Thymus (tissue), 11 donors: ENCODE results near the gene OR13C5. TPM values are rescaled to one million over a fixed set of nuclear protein-coding genes. Genes with fewer than 3 reads are reported as not detected.

ENCODE experiments used
- DNase-seq, 9 donors: peaks; one replicate each; pipeline ENCODE4 v3.0.0-alpha.2; 2013; ENCODE audit warnings: low spot score in 9 of 9, low read depth in 6 of 9, missing footprints in 1 of 9
- H3K27ac ChIP-seq, 2 donors: one replicate each; pipeline ENCODE4 v1.5.1; 2013; ENCODE audit warnings: control low read depth in 1 of 2, low read depth in 1 of 2, low read length in 1 of 2, mild to moderate bottlenecking in 1 of 2, moderate library complexity in 1 of 2
- H3K27me3 ChIP-seq, 2 donors: one replicate each; pipeline ENCODE4 v1.5.1; 2013; ENCODE audit warnings: low read length in 1 of 2; ENCODE audit not compliant: control insufficient read depth in 2 of 2, insufficient read depth in 1 of 2
- H3K36me3 ChIP-seq, 2 donors: one replicate each; pipeline ENCODE4 v1.5.1; 2013; ENCODE audit warnings: low read length in 1 of 2, mild to moderate bottlenecking in 1 of 2, moderate library complexity in 1 of 2; ENCODE audit not compliant: control insufficient read depth in 2 of 2, insufficient read depth in 2 of 2
- H3K4me1 ChIP-seq, 2 donors: one replicate each; pipeline ENCODE4 v1.5.1; 2013; ENCODE audit warnings: low read length in 2 of 2; ENCODE audit not compliant: control insufficient read depth in 2 of 2, insufficient read depth in 2 of 2
- H3K4me3 ChIP-seq, 2 donors: one replicate each; pipeline ENCODE4 v1.5.1; 2013; ENCODE audit warnings: low read length in 2 of 2, control low read depth in 1 of 2, mild to moderate bottlenecking in 1 of 2
- H3K9me3 ChIP-seq, 2 donors: one replicate each; pipeline ENCODE4 v1.5.1; 2013; ENCODE audit warnings: low read length in 1 of 2, mild to moderate bottlenecking in 1 of 2; ENCODE audit not compliant: control insufficient read depth in 2 of 2, insufficient read depth in 1 of 2
- WGBS: extraction: QIAGEN DNeasy Blood & Tissue Kit; methylation state at CpG from one replicate; pipeline ENCODE4 v1.1.7; 2013; 5-methylcytosine and 5-hydroxymethylcytosine counted together
- polyA plus RNA-seq: library from polyadenylated mRNA; stranded (reverse); fragments of 200-250 nt; gene quantifications from one replicate; pipeline ENCODE4 v1.2.3, GENCODE V29; 2013
- total RNA-seq: library from RNA; stranded (reverse); fragments of 120-200 nt; gene quantifications from one replicate; pipeline ENCODE4 v1.2.4, GENCODE V29; 2013
- donor health status: healthy.

OR13C5 gene
- total and polyA plus RNA-seq, 2 donors: not detected

- no peak for DNase-seq
- no peak within 1 kb of the TSS for H3K4me3 ChIP-seq
- no peaks in the 10 kb centered on the region for H3K36me3 ChIP-seq
- H3K4me1 ChIP-seq: no peaks in the 10 kb centered on the region
- WGBS: 97% methylated on average over 4 of the region's 4 CpGs
- no peak within 1 kb of the TSS for H3K27ac ChIP-seq
- H3K9me3 ChIP-seq: no peaks in the 10 kb centered on the region
- H3K27me3 ChIP-seq: no peaks in the 10 kb centered on the region
These were observed 30.3 kb downstream of the OR13C5 start, which contains the start of gene OR13C8 for GRCh38 chr9:104568868-104569267. OR13C8 (plus strand) TSS chr9:104569168; CDS start chr9:104569168, 0 bp downstream.

GRCh38 chr9:104564358-104564757 is 34.9 kb downstream of the OR13C5 start:
- no peaks in the 10 kb centered on the region for H3K4me1 ChIP-seq
- no peak overlapping the region for H3K4me3 ChIP-seq
- H3K27me3 ChIP-seq: no peaks in the 10 kb centered on the region
- H3K27ac ChIP-seq: no peak overlapping the region
- H3K9me3 ChIP-seq: no peaks in the 10 kb centered on the region
- 70% methylated on average over 1 of the region's 1 CpG for WGBS
- DNase-seq: no peak
- no peaks in the 10 kb centered on the region for H3K36me3 ChIP-seq

GRCh38 chr9:104556830-104557634 is 42.2 kb downstream of the OR13C5 start:
- DNase-seq: no peak
- 93% methylated on average over 8 of the region's 8 CpGs for WGBS
- Histone ChIP-seq H3K27ac (no peak overlapping the region), H3K4me3 (no peak overlapping the region), H3K27me3 (no peaks in the 10 kb centered on the region), H3K4me1 (no peaks in the 10 kb centered on the region), H3K9me3 (no peaks in the 10 kb centered on the region), H3K36me3 (no peaks in the 10 kb centered on the region)

GRCh38 chr9:104555521-104555920 is 43.7 kb downstream of the OR13C5 start:
- H3K4me3 ChIP-seq: no peak overlapping the region
- no peaks in the 10 kb centered on the region for H3K36me3 ChIP-seq
- DNase-seq: no peak
- H3K27me3 ChIP-seq: no peaks in the 10 kb centered on the region
- no peaks in the 10 kb centered on the region for H3K9me3 ChIP-seq
- WGBS: 95% methylated on average over 1 of the region's 1 CpG
- no peaks in the 10 kb centered on the region for H3K4me1 ChIP-seq
- no peak overlapping the region for H3K27ac ChIP-seq

GRCh38 chr9:104553261-104553660 is 46.0 kb downstream of the OR13C5 start:
- Histone ChIP-seq H3K9me3 (no peaks in the 10 kb centered on the region), H3K27me3 (no peaks in the 10 kb centered on the region), H3K4me1 (no peaks in the 10 kb centered on the region), H3K4me3 (no peak overlapping the region), H3K36me3 (no peaks in the 10 kb centered on the region), H3K27ac (no peak overlapping the region)
- WGBS: 56% methylated on average over 1 of the region's 1 CpG
- no peak for DNase-seq

Other genes with a start within 250 kb of the OR13C5 start
- gene OR13F1, start 95.2 kb downstream of the OR13C5 start, total RNA-seq: not detected
- not detected for gene OR13F1, start 95.2 kb downstream of the OR13C5 start, polyA plus RNA-seq
- not detected for gene OR13C4, start 72.2 kb downstream of the OR13C5 start, total RNA-seq
- gene OR13C4, start 72.2 kb downstream of the OR13C5 start, polyA plus RNA-seq: not detected
- gene OR13C3, start 62.6 kb downstream of the OR13C5 start, total RNA-seq: not detected
- not detected for gene OR13C3, start 62.6 kb downstream of the OR13C5 start, polyA plus RNA-seq
- not detected for gene OR13C8, start 30.2 kb downstream of the OR13C5 start, total RNA-seq
- 0.02 TPM for gene OR13C8, start 30.2 kb downstream of the OR13C5 start, polyA plus RNA-seq
- not detected for gene OR13C2, start 6.2 kb upstream of the OR13C5 start, total RNA-seq
- gene OR13C2, start 6.2 kb upstream of the OR13C5 start, polyA plus RNA-seq: not detected
- gene OR13C9, start 18.8 kb upstream of the OR13C5 start, total RNA-seq: not detected
- not detected for gene OR13C9, start 18.8 kb upstream of the OR13C5 start, polyA plus RNA-seq
- gene OR13D1, start 95.1 kb upstream of the OR13C5 start, total RNA-seq: not detected
- gene OR13D1, start 95.1 kb upstream of the OR13C5 start, polyA plus RNA-seq: not detected
- 40.9 TPM for gene NIPSNAP3A, start 148.3 kb upstream of the OR13C5 start, total RNA-seq
- 25.1 TPM for gene NIPSNAP3A, start 148.3 kb upstream of the OR13C5 start, polyA plus RNA-seq
- 2.4 TPM for gene NIPSNAP3B, start 164.7 kb upstream of the OR13C5 start, total RNA-seq
- 2.9 TPM for gene NIPSNAP3B, start 164.7 kb upstream of the OR13C5 start, polyA plus RNA-seq